GOT3 (cell line): ENCODE measurements around the gene ZNF256.
A peak's percentile ranks its signal among the peaks of the same experiment; 100 is the strongest.

ENCODE experiments used
- DNase-seq: peaks from one replicate; lab custom pipeline; 2025; ENCODE audit warnings: mixed read lengths; lab: John Stamatoyannopoulos, UW

Gene ZNF256

GRCh38 chr19:57947419-57948134 lies at the start of gene ZNF256:
Gene ZNF256 (minus strand): TSS chr19:57947706. CDS start chr19:57947474, 232 bp downstream.
- DNase-seq: peak; percentile 77

GRCh38 chr19:57992841-57993240 lies 45.3 kb upstream of the ZNF256 start:
- no peak for DNase-seq

- no peak for DNase-seq
Measured at GRCh38 chr19:57978586-57979289, 31.2 kb upstream of the ZNF256 start.

GRCh38 chr19:57974434-57974833 lies 26.9 kb upstream of the ZNF256 start, which contains the start of gene C19orf18:
Gene C19orf18 (minus strand): TSS chr19:57974534. CDS start chr19:57974432, 102 bp downstream.
- no peak for DNase-seq

GRCh38 chr19:57964761-57965160 lies 17.3 kb upstream of the ZNF256 start:
- DNase-seq: no peak

- no peak for DNase-seq
Measured at GRCh38 chr19:57961785-57962184, 14.3 kb upstream of the ZNF256 start.

- DNase-seq: no peak
Measured at GRCh38 chr19:57954996-57955395, 7.5 kb upstream of the ZNF256 start.

- no peak for DNase-seq
Measured at GRCh38 chr19:57949702-57950101, 2.2 kb upstream of the ZNF256 start.

GRCh38 chr19:57949296-57949695 lies 1.8 kb upstream of the ZNF256 start:
- no peak for DNase-seq

GRCh38 chr19:57947088-57947418 lies 453 bp downstream of the ZNF256 start:
- no peak for DNase-seq

GRCh38 chr19:57946316-57946715 lies 1.2 kb downstream of the ZNF256 start:
- no peak for DNase-seq

- DNase-seq: no peak
Measured at GRCh38 chr19:57941593-57941992, 5.9 kb downstream of the ZNF256 start.

- DNase-seq: no peak
Measured at GRCh38 chr19:57935731-57936130, 11.8 kb downstream of the ZNF256 start.

- DNase-seq: no peak
Measured at GRCh38 chr19:57934820-57935665, 12.5 kb downstream of the ZNF256 start, which contains the start of gene ZNF418. Gene ZNF418 (minus strand): TSS chr19:57935402. CDS start chr19:57933822, 1,580 bp downstream.

- DNase-seq: no peak
Measured at GRCh38 chr19:57927587-57927986, 19.9 kb downstream of the ZNF256 start.

- DNase-seq: peak; percentile 49
Measured at GRCh38 chr19:57916168-57916995, 31.1 kb downstream of the ZNF256 start, which contains the start of gene ZNF417. Gene ZNF417 (minus strand): TSS chr19:57916592. CDS start chr19:57916411, 181 bp downstream.

GRCh38 chr19:57914531-57914930 lies 33.0 kb downstream of the ZNF256 start:
- no peak for DNase-seq

GRCh38 chr19:57907394-57907793 lies 40.1 kb downstream of the ZNF256 start:
- no peak for DNase-seq

- DNase-seq: no peak
Measured at GRCh38 chr19:57905258-57905657, 42.2 kb downstream of the ZNF256 start.

GRCh38 chr19:57903618-57904184 lies 43.8 kb downstream of the ZNF256 start:
- no peak for DNase-seq

GRCh38 chr19:57900311-57900710 lies 47.2 kb downstream of the ZNF256 start:
- DNase-seq: no peak
